HepG2 (cell line): ENCODE results near the gene MSI2. TPM values are rescaled to one million over a fixed set of nuclear protein-coding genes. Genes with fewer than 3 reads are reported as not detected.

Source experiments
- ATRX ChIP-seq: sonication (generic); formaldehyde crosslinking; IDR thresholded peaks from 2 replicates; pipeline ENCODE4 v1.4.0; 2020; ENCODE audit warnings: missing genetic modification reagents, borderline replicate concordance
- BHLHE40 ChIP-seq: IDR thresholded peaks from 2 replicates; pipeline ENCODE4 v1.6.1; 2011; ENCODE audit warnings: low read length, improper control_type of control experiment
- CHCHD3 ChIP-seq: sonication (generic); formaldehyde crosslinking; IDR thresholded peaks from 2 replicates; pipeline ENCODE4 v1.8.0; 2022; ENCODE audit warnings: mild to moderate bottlenecking, missing genetic modification reagents, moderate library complexity
- CSRNP1 ChIP-seq: sonication (generic); formaldehyde crosslinking; IDR thresholded peaks from 2 replicates; pipeline ENCODE4 v1.8.1; 2023; ENCODE audit warnings: mild to moderate bottlenecking, missing genetic modification reagents
- CTCF ChIP-seq: sonication (generic); formaldehyde crosslinking; IDR thresholded peaks from 2 replicates; pipeline ENCODE4 v1.5.0; 2020; ENCODE audit warnings: mild to moderate bottlenecking, missing genetic modification reagents, moderate library complexity
- FOSL2 ChIP-seq: sonication (generic); formaldehyde crosslinking; IDR thresholded peaks from 2 replicates; pipeline ENCODE4 v1.4.0; 2020; ENCODE audit warnings: missing genetic modification reagents
- HOMEZ ChIP-seq: IDR thresholded peaks from 2 replicates; pipeline ENCODE4 v1.6.1; 2016; ENCODE audit warnings: low read depth
- HOXD1 ChIP-seq: sonication (generic); formaldehyde crosslinking; IDR thresholded peaks from 2 replicates; pipeline ENCODE4 v1.5.0; 2020; ENCODE audit warnings: missing genetic modification reagents
- KDM3A ChIP-seq: IDR thresholded peaks from 2 replicates; pipeline ENCODE4 v1.6.1; 2018; ENCODE audit warnings: low read depth, missing compliant biosample characterization
- KLF12 ChIP-seq: sonication (generic); formaldehyde crosslinking; IDR thresholded peaks from 2 replicates; pipeline ENCODE4 v1.4.0; 2020; ENCODE audit warnings: missing genetic modification reagents, borderline replicate concordance
- RBAK ChIP-seq: sonication (generic); formaldehyde crosslinking; IDR thresholded peaks from 2 replicates; pipeline ENCODE4 v1.5.1; 2020; ENCODE audit warnings: mild to moderate bottlenecking, missing genetic modification reagents
- SKI ChIP-seq: fragments of 450-650 bp; IDR thresholded peaks from one replicate; pipeline ENCODE4 v1.6.1; 2018; ENCODE audit warnings: mild to moderate bottlenecking; ENCODE audit not compliant: partially characterized antibody
- TERF1 ChIP-seq: sonication (generic); formaldehyde crosslinking; IDR thresholded peaks from 2 replicates; pipeline ENCODE4 v1.8.0; 2022; ENCODE audit warnings: mild to moderate bottlenecking, missing genetic modification reagents, moderate library complexity
- YEATS2 ChIP-seq: sonication (generic); formaldehyde crosslinking; IDR thresholded peaks from 2 replicates; pipeline ENCODE4 v1.4.0; 2020; ENCODE audit warnings: missing genetic modification reagents, borderline replicate concordance
- ZFP36L1 ChIP-seq: sonication (generic); formaldehyde crosslinking; IDR thresholded peaks from 2 replicates; pipeline ENCODE4 v1.8.0; 2022; ENCODE audit warnings: mild to moderate bottlenecking, missing genetic modification reagents, moderate library complexity
- ZFP90 ChIP-seq: sonication (generic); formaldehyde crosslinking; IDR thresholded peaks from 2 replicates; pipeline ENCODE4 v1.8.0; 2022; ENCODE audit warnings: missing genetic modification reagents, mild to moderate bottlenecking, inconsistent platforms, borderline replicate concordance
- ZNF18 ChIP-seq: sonication (generic); formaldehyde crosslinking; IDR thresholded peaks from 2 replicates; pipeline ENCODE4 v1.8.0; 2022; ENCODE audit warnings: mild to moderate bottlenecking, missing genetic modification reagents; ENCODE audit not compliant: insufficient replicate concordance
- ZNF33A ChIP-seq: sonication (generic); formaldehyde crosslinking; IDR thresholded peaks from 2 replicates; pipeline ENCODE4 v1.5.1; 2020; ENCODE audit warnings: missing genetic modification reagents, mild to moderate bottlenecking, moderate library complexity, borderline replicate concordance
- ZNF713 ChIP-seq: sonication (generic); formaldehyde crosslinking; IDR thresholded peaks from 2 replicates; pipeline ENCODE4 v1.4.0; 2020; ENCODE audit warnings: mild to moderate bottlenecking, missing genetic modification reagents
- ZNF749 ChIP-seq: sonication (generic); formaldehyde crosslinking; IDR thresholded peaks from 2 replicates; pipeline ENCODE4 v1.8.0; 2022; ENCODE audit warnings: mild to moderate bottlenecking, missing genetic modification reagents, moderate library complexity, borderline replicate concordance
- polyA plus RNA-seq, 8 experiments: library from polyadenylated mRNA; depleted of rRNA in 3 of 8; stranded (reverse) in 7 of 8; unstranded in 1 of 8; fragments of >200 nt; fragmentation: Illumina TruSeq in 4 of 8; extraction: Trizol in 4 of 8; gene quantifications; 2 replicates each; pipeline versions ENCODE4 v1.2.1 to v1.2.3, GENCODE V29; 2011 to 2016; ENCODE audit warnings: low read depth in 4 of 8, missing spikeins in 1 of 8, mixed read lengths in 1 of 8; ENCODE audit not compliant: insufficient read depth in 1 of 8
- total RNA-seq, 5 experiments: library from RNA; depleted of rRNA; stranded (reverse); fragments of >200 nt; fragmentation: Illumina TruSeq; extraction: Trizol; gene quantifications; 2 replicates each; pipeline ENCODE4 v1.2.3, GENCODE V29; 2016; ENCODE audit warnings: low read depth in 1 of 5

The MSI2 gene
- total and polyA plus RNA-seq, 2 of the 13 experiments (the other 11 are each of a cell fraction or from before 2014, with no cell fraction given), result 77.5 to 78.4 TPM

GRCh38 chr17:57577751-57578607, 321.7 kb downstream of the MSI2 start (continued):
- TF ChIP-seq CTCF, result no peak; the same call in 1 of the 2 replicates
- TF ChIP-seq RBAK (CRISPR knock-in tag), result peak; percentile 38; the same call in 1 of the 2 replicates
- no peak for TF ChIP-seq ZFP36L1
- TF ChIP-seq ZNF713 (CRISPR knock-in tag), result no peak
- TF ChIP-seq ZNF18 (CRISPR knock-in tag), result no peak
- TF ChIP-seq YEATS2 (CRISPR knock-in tag), result 0 out of 2 replicates have a peak, but pooled peaks have one; percentile 29
- peak; percentile 66; the same call in 1 of the 2 replicates for TF ChIP-seq ZNF749
- no peak for TF ChIP-seq ZNF33A (CRISPR knock-in tag)
- TF ChIP-seq HOXD1 (CRISPR knock-in tag), result no peak; the same call in 1 of the 2 replicates
- no peak for TF ChIP-seq TERF1 (CRISPR knock-in tag)
- TF ChIP-seq SKI, result peak; percentile 54
- no peak for TF ChIP-seq BHLHE40
- TF ChIP-seq FOSL2 (CRISPR knock-in tag), result peak; percentile 73
- TF ChIP-seq KLF12 (CRISPR knock-in tag), result 0 out of 2 replicates have a peak, but pooled peaks have one; percentile 51
- peak; percentile 87 for TF ChIP-seq HOMEZ
- TF ChIP-seq CHCHD3 (CRISPR knock-in tag), result 0 out of 2 replicates have a peak, but pooled peaks have one; percentile 43
- no peak for TF ChIP-seq ATRX (CRISPR knock-in tag)
- TF ChIP-seq CSRNP1, result peak; percentile 27; the same call in 1 of the 2 replicates
- TF ChIP-seq KDM3A (CRISPR knock-in tag), result peak; percentile 92
- TF ChIP-seq ZFP90 (CRISPR knock-in tag), result no peak
